HFF-Myc (cell line): Measurements from ENCODE around the gene POLE4.

Experiments used
- DNase-seq: peaks from one replicate; pipeline ENCODE4 v3.0.0-alpha.2; 2011; ENCODE audit warnings: low read depth; ENCODE audit errors: extremely low read depth
- H3K4me3 ChIP-seq: replicated peaks from 2 replicates; pipeline ENCODE4 v1.5.1; 2011; ENCODE audit warnings: low read depth, mild to moderate bottlenecking, control low read depth, low read length
- CTCF ChIP-seq: IDR thresholded peaks from 2 replicates; pipeline ENCODE4 v1.5.1; 2012; ENCODE audit warnings: mild to moderate bottlenecking, low read depth, low read length, control low read depth; ENCODE audit errors: missing control alignments

Gene POLE4

GRCh38 chr2:74927621-74928020 lies 30.8 kb upstream of the POLE4 start:
- no peak for TF ChIP-seq CTCF
- no peak for DNase-seq
- H3K4me3 ChIP-seq: no peak overlapping the region

- H3K4me3 ChIP-seq: no peak overlapping the region
- DNase-seq: no peak
- TF ChIP-seq CTCF: no peak
These were observed 27.5 kb upstream of the POLE4 start for GRCh38 chr2:74930811-74931486.

- no peak for DNase-seq
- TF ChIP-seq CTCF: no peak
- no peak overlapping the region for H3K4me3 ChIP-seq
These were observed 26.5 kb upstream of the POLE4 start for GRCh38 chr2:74931940-74932339.

- no peak for TF ChIP-seq CTCF
- DNase-seq: no peak
- no peak overlapping the region for H3K4me3 ChIP-seq
These were observed 22.5 kb upstream of the POLE4 start for GRCh38 chr2:74935975-74936391.

GRCh38 chr2:74937221-74937880 lies 21.1 kb upstream of the POLE4 start:
- no peak for TF ChIP-seq CTCF
- H3K4me3 ChIP-seq: no peak overlapping the region
- DNase-seq: no peak

GRCh38 chr2:74938264-74938663 lies 20.2 kb upstream of the POLE4 start:
- no peak overlapping the region for H3K4me3 ChIP-seq
- no peak for TF ChIP-seq CTCF
- no peak for DNase-seq
